NCI-H1105 treated with DMSO at 0.1 percent for 48 hours (cell line): Measurements from ENCODE around the gene NOS1AP.

Experiments
- DNase-seq: peaks from one replicate; lab custom pipeline; 2025; lab: John Stamatoyannopoulos, UW

The NOS1AP gene

DNA sequence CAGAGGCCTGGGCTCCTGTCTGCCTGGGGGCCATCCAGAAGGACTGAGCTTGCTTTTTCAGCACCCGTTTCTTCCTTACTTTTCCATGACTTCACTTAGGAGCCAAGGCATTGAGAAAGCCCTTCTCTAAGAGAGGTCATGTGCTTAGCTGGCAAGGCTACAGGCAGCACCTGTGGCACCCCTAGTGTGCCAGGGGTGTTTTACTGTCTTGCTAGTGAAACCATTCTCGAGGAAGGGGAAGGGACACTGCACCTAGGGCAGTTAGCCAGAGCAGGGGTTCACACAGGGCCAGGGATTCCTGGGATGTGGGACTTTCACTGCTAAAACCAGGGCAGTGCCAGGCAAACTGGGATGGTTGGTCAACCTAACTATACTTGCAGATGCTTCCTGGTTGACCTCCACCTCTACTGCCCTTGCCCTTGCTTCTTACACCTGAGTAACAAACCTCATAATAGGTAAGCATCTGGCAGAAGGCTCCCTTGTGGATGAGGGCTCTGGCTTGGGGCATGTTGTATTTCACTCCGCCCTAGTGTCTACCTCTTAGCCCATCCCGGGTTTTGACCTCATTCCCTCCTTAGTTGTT lies 69.2 kb downstream of the NOS1AP start:
- no peak for DNase-seq

DNA sequence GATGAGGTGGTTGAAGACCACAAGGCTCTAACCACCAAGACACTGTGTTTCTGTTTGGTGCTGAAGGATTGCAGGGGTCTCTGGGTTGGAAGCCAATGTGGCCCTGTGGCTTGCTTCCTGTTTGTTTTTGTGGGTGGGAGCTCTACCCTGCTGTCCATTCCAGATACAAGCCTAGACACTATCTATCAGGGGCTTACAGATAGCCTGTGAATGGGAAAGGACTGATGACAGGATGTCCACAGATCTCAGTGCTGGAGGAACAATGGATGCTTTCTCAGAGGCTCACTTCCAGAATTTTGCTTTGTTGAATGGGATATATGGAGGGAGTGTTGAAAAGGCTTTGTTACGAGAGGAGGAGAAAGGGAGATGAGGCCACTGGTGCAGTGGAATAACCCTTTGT lies 69.7 kb downstream of the NOS1AP start:
- no peak for DNase-seq

DNA sequence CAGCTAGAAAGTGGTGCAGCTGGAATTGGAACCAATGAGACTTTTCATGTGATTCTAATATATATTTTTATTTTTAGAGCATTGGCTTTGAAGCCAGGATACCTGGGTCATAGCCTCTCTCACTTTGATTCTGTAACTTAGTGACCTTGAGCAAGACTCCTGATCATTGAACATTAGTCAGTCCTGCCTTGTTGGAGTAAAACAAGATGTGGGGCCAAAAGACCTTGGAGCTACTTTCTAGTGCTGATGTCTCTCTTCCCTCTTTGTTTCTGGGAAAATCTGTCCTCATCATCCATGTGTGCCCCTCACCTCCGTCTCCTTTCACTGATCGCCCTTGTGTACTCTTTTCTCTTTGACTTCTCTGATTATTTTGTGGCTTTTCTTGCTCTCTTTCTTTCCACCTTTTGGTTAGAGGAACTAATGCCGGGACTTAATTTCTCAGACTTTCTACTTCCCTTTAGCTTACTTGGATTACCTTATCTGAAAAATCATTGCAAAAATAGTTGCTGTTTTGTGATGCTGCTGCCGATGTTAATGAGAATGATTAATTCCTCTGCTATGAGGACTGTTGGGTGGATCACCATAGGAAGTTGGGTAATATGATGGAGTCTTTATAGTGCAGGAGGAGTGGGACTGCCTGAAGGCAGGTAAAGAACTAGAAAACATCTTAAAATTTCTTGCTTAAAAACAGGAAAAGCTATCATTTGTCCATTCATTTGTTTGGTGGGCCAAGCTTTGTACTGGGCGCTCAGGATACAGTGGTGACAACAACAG lies 72.0 kb downstream of the NOS1AP start:
- no peak for DNase-seq

DNA sequence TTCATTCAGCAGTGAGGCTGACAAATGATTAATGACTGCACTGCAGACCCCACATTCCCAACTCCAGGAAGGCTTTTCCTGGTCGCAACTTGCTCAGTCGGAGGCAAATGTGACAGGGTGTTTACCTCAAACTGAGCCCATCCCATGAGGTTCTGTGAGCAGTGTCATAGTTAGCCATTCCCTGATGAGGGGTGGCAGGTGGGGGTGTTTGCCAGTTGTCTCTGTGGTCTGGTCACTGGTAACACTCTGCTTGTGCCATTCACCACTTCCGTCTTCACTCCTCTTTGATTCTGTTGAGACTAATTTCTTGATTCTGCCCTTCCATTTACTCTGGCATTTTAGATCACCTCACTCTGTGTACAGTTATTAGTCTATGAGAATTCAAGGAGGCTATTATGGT lies 73.5 kb downstream of the NOS1AP start:
- DNase-seq = no peak

DNA sequence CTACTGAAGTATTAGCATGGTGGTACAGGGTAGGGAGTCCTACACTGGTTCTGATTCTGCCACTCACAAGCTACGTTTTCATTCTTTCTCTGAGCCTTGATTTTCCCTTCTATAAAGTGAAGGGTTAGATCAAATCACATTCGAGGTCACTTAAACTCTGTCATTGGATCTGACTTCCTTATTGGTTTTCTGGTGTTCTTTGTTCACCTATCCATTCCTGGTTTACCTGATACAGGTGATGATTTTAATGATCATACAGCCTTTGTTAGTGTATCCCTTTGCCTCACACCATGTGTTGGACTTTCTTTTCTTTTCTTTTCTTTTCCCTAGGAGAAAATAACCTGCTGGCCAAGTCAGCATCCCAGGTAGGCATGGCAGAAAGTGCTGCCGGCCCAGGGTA lies 74.8 kb downstream of the NOS1AP start:
- no peak for DNase-seq

DNA sequence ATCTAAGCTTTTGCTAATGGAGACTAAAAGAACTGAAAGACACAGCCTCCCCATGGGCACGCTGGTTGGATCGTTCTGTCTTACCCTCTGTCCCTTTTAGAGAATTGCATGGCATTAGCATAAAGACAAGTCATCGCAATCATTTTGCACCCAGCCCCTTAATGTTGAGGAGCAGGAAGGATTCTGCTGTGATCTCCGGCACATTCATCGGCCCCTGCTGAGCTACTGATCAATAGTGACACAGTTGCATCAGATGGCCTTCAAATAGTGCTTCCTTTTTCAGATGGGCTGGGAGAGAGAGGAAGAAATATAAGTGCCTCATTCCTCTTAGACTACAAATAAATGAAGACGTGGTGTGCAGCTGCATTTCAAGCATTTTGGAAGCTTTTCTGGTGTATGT lies 75.4 kb downstream of the NOS1AP start:
- DNase-seq = no peak

DNA sequence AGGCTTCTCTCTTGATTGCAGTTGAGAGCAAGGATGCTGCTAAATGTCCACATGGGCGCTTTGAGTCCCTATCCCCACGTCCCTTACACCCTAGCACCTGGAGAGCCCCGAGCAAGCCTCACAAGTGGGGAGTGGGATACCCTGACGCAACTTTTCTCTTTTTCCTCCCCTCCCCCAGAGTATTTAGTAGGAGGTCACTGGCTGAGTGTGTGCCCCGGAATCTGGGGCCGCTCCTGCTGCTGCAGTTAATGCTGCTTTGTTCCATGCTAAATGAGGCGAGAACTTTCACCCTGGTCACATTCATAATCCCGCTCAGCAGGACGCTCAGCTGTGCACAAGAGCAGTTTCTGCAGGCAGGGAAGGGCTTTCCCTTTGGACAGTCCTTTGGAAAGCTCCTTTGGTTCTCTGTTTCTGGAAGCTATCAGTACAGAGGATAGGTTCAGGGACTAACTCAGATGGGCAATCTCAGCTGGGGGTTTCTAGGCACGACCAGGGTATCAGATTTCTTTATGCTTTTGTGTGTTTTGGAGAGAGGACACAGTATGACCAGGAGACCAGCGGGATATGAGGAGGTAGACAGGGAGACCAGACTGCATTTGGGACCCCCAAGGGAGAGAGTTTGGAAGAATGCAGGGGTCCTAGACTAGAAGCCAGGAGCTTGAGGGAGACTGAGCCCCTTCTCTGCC lies 75.9 kb downstream of the NOS1AP start:
- no peak for DNase-seq

DNA sequence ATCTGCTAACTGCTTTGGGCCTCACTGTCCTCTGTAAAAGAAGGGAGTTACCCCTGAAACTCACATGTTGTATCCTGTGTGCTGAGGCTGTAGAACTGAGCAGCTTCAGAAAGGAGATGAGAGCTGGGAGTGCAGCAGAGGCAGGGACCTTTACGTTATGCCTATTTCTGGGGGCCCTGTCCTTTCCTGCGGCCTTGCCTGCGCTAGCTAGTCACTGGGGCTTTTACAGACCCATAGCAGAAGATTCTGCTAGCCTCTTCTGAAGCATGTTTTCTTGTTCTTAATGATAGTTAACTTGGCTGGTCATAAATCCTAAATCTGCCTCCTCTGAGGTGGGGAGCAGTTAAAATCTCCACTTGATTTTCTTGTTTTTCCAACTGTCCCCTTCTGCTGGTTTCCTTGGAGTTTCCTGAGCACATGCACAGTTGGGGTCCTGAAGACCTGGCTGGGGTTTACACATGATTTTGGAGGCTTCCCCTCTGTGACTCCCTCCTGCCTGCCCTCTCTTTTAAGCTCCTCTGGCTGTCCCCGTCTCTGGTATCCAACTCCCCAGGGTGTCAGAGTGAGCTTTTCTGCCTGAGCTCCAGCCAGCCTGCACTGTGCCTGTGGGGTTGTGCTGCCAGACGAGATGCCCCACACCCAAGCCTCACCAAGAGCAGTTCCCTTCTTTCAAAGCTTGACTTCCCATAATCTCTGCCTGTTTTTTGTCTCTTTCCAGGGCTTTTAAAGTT lies 76.6 kb downstream of the NOS1AP start:
- DNase-seq = no peak

DNA sequence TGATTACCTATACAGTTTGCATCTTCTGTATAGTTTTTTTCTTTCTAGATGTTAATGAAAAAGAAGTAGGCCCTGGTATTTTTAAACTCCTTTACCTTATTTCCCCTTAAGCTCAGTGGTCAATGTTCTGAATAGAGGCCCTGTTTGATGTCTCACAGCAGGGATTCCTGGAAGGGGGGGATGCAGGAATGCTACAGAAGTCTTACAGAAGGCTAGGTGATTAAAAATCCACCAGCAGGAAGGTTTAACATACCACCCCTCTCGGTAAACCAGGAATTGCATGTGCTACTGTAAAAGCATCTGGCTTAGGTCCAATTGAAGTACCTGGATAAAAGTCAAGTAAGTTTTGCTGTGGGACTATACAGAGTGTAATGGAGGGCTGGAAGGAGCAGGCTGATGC lies 78.3 kb downstream of the NOS1AP start:
- no peak for DNase-seq

DNA sequence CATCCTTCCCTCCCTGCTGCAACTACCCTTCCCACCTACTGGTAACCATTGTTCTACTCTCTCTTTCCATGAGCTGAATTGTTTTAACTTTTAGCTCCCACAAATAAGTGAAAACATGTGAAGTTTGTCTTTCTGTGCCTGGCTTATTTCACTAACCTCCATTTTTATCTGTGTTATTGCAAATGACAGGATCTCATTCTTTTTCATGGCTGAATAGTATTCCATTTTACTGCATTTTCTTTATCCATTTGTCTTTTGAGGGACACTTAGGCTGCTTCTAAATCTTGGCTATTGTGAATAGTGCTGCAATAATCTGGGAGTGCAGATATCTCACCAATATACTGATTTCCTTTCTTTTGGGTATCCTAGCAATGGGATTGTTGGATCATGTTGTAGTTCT lies 80.6 kb downstream of the NOS1AP start:
- DNase-seq = no peak

DNA sequence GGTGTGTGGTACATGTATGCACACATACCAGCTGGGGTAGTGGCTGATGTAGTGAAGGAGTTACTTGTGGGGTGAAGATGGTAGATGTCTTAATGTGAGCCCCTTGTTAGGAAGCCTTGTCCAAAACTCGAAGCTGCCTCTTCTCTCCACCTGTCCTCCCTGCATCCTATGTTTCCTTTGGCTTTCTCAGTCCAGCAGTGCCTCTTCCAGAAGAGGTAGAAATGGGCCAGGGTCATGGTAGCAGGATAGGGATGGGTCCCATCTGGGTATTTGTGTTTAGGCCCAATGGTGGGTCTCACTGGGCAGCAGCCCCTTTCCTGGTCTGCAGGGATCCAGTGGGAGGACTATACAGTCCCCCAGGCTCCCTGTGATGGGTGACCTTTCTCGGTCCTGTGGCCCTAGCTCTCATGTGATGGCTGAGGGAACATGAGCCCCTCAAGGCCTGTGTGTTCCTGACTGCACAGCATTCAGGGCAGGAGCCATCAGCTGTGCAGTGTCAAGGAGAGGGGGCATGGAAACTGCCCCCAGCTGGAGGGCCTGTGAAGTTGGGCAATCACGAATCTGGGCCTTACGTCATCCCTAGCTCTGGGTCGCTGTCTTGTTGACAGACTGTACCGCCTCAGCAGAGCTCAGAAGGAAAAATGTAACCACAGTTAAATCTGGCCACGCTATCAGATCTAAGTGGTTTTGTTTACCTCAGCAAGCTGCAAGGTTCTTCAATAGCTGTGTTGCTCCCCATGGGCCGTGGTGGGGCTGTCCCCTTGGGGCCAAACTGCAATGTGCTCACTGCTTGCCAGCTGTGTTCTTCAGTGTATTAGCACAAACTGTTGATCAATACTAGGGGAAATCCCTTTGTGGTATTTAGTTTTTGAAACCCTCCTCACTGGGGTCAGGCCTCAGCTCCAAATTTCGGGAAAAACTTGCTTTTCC lies 82.7 kb downstream of the NOS1AP start:
- DNase-seq = no peak

DNA sequence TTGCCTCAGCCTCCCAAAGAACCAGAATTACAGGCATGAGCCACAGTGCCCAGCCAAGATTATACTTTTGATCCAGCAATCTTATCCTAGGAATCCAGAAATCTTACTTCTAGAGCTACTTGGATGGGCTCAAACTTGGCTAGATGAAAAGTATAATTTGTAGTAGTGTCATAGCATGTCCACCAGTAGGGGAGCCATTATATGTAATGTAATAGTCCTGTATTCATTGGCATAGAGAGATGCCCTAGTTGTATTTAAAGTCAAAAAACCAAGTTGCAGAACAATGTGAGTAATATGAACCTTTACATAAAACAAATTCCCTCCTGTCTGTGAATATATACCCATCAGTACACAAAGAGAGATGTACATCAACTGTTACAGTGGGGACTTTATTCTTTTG lies 83.9 kb downstream of the NOS1AP start:
- no peak for DNase-seq

DNA sequence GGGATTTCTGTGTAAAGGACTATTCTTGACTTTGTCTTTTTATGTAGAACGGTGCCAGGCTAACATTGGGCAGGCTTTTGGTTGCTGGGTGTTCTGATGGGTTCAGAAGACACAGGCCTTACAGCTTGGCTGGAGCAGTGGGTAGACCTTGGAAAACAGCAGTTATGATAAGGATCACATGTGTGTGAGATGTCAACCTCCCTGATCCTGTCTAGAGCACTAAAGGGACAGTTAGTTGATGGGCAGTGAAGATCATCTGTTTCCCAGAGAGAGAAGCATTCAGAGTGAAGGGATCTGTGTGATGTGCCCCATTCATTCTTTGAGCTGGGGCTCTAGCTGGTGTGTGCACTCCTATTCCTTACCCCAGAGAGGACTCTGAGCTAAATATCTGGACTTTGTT lies 88.0 kb downstream of the NOS1AP start:
- no peak for DNase-seq

DNA sequence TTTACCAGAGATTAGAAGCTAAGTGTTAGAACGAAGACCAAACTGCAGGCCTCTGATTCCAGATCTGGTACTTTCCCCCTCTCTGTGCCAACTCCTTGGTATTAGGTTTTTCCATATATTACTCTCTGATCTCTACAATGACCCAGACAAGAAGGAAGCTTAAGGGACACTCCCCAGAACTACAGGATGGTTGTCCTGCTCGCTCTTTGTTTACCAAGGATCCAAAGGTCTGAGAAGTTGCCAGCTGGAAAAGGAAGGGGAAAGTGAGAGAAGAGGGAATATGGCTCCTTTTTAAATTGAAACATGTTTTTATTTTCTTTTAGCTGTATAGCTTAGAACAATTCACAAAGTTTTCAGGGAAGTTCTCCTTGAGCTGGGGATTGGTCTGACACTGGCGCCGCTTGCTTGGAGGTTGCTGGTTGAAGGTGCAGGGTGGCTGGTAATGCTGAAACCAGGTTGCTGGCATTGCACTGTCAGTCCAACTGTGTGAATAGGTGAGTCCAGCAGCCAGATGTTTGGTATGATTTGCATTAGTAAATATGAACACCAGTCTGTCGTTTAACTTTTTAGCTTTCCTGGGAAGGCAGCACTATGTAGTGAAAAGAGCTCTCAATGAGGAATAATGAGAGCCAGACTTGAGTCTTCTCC lies 89.3 kb downstream of the NOS1AP start:
- no peak for DNase-seq

DNA sequence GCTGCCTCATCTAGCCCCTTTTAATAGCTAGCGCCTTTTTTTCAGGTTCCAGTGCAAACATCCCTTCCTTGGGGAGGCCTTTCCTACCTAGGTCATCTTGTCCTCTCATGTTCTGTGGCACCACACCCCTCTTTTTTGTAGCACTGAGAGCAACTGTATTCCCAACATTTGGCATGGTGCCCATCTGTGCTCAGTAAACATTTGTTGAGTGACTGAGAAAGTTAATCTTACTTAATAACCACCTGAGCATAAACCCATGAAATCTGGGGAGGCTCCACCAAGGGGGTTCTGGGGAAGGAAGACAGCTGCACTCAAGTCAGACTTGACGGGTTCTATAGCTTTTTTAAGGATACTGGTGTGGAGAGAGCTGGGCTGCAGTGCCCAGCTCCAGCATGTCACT lies 90.0 kb downstream of the NOS1AP start:
- DNase-seq = peak; percentile 49

DNA sequence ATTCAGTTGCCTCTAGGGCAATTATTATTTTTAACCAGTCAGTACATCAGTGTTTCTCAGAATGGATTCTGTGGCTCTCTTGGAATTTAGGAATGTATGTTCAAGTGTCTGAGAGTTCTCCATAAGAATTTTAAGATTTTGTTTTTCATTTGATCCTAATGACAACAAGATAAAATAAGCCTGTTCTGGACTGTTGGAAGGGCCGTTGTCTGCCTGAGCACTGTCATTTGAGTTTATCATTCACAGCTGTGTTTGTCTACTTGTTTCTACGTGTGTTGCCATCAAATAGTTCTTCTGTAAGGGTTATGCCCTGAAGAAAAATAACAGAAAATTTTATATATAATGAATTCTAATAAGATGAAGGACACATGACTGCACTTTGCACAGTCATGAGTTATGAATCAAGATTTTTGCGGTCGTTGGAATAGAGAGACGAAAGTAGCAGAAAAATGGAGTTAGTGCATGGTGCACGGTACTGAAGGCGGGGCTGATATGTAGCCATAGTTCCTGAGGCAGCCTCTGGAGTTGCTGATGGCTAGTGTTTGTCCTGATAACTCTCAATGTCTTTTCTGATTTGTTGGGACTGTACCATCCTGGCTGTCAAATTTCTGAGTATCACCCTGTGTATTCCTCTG lies 92.5 kb downstream of the NOS1AP start:
- no peak for DNase-seq

DNA sequence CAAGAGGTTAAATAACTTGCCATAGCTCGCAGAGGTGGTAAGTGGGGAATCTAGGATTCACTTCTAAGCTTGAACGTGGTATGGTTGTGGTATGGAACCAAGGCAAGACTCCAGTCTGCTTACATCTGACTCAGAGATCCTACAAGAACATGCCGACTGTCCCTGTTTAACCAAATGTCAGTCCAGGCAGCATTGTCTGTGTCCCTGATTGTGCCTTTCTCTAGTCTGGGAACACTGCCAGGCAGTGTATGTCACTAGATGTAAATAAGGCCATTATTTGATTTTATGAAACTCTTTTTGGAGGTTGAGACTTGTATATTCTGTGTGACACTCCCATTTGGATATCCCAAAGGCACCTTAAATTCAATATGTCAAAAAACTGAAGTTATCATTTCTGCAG lies 96.0 kb downstream of the NOS1AP start:
- DNase-seq = peak; percentile 36

DNA sequence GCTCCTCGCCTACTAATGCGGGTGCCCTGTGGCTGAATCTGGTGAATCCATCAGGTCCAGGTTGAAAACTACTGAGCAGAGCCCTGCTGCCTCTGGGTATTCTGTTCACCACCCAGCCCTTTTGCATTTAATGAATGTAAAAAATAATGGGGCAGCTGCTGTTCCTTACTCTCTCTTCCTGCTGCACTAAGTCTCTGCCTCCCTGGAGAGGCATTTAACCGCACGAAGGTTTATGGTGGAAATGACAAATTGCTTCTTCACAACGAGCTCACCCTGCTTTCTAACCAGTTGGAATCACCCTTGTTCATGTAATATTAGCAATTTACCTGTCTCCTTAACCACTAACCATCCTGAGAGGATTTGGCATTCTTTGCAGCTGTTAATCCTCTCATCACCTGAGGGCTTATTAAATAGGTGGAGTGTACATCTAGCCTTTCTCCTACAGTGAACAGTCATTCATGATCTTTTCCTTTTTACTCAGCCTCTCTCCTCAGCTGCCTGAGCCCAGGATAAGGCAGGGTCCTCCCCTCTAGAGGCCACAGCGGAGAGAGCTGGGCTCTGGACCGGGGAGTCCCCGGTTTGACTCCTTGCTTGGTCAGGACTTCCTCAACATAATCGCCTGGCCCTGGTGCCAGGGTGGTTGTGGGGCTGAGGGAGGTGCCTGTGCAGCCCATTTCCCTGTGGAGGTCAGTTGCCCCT lies 97.6 kb downstream of the NOS1AP start:
- DNase-seq = peak; percentile 33

DNA sequence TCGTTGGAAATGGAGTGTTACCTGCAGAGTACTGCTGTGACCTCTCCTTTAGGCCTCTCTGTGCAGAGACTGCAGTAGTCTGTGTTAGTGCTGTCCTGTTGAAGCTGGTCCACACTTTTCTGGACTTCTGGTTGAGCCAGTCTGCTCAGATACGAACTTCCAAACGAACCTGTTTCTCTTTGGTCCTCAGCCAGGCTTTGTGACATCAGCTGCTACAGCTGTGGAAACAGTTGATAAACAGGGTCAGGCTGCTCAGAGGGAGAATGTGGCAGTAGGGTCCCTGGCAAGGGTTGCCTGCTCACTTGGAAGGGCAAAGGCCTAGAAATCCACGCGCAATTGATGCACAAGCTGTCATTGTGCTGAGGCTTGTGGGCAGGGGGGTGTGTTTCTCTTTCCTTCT lies 98.8 kb downstream of the NOS1AP start:
- no peak for DNase-seq
